Astrocyte (in vitro differentiated cells and primary cell): ENCODE data around the gene USP13.

Source experiments
- EZH2 ChIP-seq: IDR thresholded peaks from 2 replicates; pipeline ENCODE4 v1.6.1; 2012; ENCODE audit warnings: mild to moderate bottlenecking, low read length, inconsistent platforms; ENCODE audit not compliant: insufficient read depth
- TF ChIP-seq, protein P1 (sequence below): IDR thresholded peaks from 2 replicates; pipeline ENCODE4 v1.5.1; 2011; ENCODE audit warnings: low read depth, mild to moderate bottlenecking, inconsistent platforms, low read length, moderate library complexity; ENCODE audit not compliant: insufficient read depth

DNA sequence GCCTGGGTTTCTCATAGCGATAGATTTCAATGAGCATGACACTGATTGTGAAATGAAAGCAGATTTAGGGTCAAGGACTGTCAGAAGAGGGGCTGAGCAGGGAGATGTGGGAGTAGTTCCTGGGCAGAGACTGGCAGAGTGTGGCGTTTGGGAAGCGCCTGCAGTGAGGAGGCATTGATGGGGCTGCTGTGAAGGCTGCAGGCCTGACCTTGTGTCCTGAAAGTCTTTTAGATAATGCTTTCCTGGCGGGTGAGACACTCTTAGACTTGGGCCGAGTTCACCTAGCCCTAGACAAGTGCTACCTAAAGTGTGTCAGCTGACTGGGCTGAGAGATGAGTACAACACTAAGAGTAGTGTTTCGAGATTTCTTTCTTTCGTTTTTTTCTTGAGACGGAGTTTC, 20.7 kb downstream of the USP13 start:
- TF ChIP-seq, protein P1, sequence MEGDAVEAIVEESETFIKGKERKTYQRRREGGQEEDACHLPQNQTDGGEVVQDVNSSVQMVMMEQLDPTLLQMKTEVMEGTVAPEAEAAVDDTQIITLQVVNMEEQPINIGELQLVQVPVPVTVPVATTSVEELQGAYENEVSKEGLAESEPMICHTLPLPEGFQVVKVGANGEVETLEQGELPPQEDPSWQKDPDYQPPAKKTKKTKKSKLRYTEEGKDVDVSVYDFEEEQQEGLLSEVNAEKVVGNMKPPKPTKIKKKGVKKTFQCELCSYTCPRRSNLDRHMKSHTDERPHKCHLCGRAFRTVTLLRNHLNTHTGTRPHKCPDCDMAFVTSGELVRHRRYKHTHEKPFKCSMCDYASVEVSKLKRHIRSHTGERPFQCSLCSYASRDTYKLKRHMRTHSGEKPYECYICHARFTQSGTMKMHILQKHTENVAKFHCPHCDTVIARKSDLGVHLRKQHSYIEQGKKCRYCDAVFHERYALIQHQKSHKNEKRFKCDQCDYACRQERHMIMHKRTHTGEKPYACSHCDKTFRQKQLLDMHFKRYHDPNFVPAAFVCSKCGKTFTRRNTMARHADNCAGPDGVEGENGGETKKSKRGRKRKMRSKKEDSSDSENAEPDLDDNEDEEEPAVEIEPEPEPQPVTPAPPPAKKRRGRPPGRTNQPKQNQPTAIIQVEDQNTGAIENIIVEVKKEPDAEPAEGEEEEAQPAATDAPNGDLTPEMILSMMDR: no peak
- no peak for TF ChIP-seq EZH2
